Loucy (cell line): ENCODE data around the gene SAMD4B.

ENCODE experiments used
- H2AFZ ChIP-seq: fragments of 200-600 bp; sonication (generic); 2 replicates; pipeline ENCODE4 v1.6.0; 2016; ENCODE audit warnings: antibody characterized with exemption, mild to moderate bottlenecking, low read length, moderate library complexity
- H3F3A ChIP-seq: fragments of 200-600 bp; 2 replicates; pipeline ENCODE4 v1.6.0; 2016; ENCODE audit warnings: antibody characterized with exemption, low read depth, mild to moderate bottlenecking
- H3K27me3 ChIP-seq: fragments of 200-600 bp; sonication (generic); 2 replicates; pipeline ENCODE4 v1.6.1; 2014; ENCODE audit warnings: low read length, mild to moderate bottlenecking; ENCODE audit not compliant: insufficient read depth, poor library complexity, severe bottlenecking
- H3K36me3 ChIP-seq: fragments of 200-600 bp; sonication (generic); 2 replicates; pipeline ENCODE4 v1.6.1; 2016; ENCODE audit warnings: low read length; ENCODE audit not compliant: insufficient read depth
- H3K4me1 ChIP-seq: fragments of 200-600 bp; sonication (generic); 2 replicates; pipeline ENCODE4 v1.5.1; 2014; ENCODE audit warnings: low read length, mild to moderate bottlenecking; ENCODE audit not compliant: insufficient read depth, poor library complexity, severe bottlenecking
- H3K4me2 ChIP-seq: fragments of 200-600 bp; sonication (generic); 2 replicates; pipeline ENCODE4 v1.6.0; 2014; ENCODE audit warnings: antibody characterized with exemption, low read length, low read depth, mild to moderate bottlenecking; ENCODE audit not compliant: poor library complexity, severe bottlenecking
- H3K4me3 ChIP-seq: fragments of 200-600 bp; sonication (generic); 2 replicates; pipeline ENCODE4 v1.5.1; 2014; ENCODE audit warnings: low read length, mild to moderate bottlenecking, mixed read lengths; ENCODE audit not compliant: poor library complexity, severe bottlenecking
- H3K79me2 ChIP-seq: fragments of 200-600 bp; sonication (generic); 2 replicates; pipeline ENCODE4 v1.6.1; 2014; ENCODE audit warnings: low read length; ENCODE audit not compliant: insufficient read depth
- H3K9ac ChIP-seq: fragments of 200-600 bp; sonication (generic); 2 replicates; pipeline ENCODE4 v1.6.0; 2014; ENCODE audit warnings: mild to moderate bottlenecking, low read depth, low read length, moderate library complexity; ENCODE audit not compliant: poor library complexity, severe bottlenecking
- H3K9me2 ChIP-seq: fragments of 200-600 bp; sonication (generic); replicated peaks from 2 replicates; pipeline ENCODE4 v1.6.1; 2016; ENCODE audit warnings: low read depth, low read length, mixed read lengths
- H3K9me3 ChIP-seq: fragments of 200-600 bp; sonication (generic); 2 replicates; pipeline ENCODE4 v1.6.1; 2014; ENCODE audit warnings: mild to moderate bottlenecking, antibody characterized with exemption, low read length, low read depth; ENCODE audit not compliant: insufficient read depth
- H4K20me1 ChIP-seq: fragments of 200-600 bp; sonication (generic); 2 replicates; pipeline ENCODE4 v1.6.0; 2014; ENCODE audit warnings: antibody characterized with exemption, low read length, mild to moderate bottlenecking; ENCODE audit not compliant: insufficient read depth, poor library complexity, severe bottlenecking
- CTCF ChIP-seq: fragments of 200-600 bp; sonication (generic); conservative IDR thresholded peaks from 2 replicates; pipeline ENCODE4 v1.5.1; 2014; ENCODE audit warnings: mild to moderate bottlenecking, antibody characterized with exemption, low read length
- EZH2phosphoT487 ChIP-seq: fragments of 200-600 bp; IDR thresholded peaks from 2 replicates; pipeline ENCODE4 v1.6.1; 2018; ENCODE audit warnings: antibody characterized with exemption, mild to moderate bottlenecking, moderate library complexity, borderline replicate concordance

SAMD4B gene

DNA sequence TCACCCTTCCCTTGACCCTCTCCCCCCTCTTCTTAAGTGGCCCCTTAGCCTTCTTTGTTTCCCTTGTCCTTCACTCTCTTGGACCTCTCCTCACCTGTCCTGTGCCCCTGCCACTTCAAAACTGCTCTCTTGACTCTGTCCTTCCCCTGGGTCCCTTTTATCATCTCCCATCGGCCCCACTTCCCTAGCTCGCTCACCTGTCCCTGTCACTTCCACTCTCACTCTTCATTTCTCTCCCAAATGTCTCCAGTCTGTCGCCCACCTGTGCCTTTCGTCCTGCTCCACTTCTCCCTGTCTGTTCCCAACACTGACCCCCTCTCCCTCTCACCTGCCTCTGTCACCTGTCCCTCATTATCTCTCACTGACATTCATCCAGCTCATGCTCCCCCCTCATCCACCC is 45.3 kb upstream of the SAMD4B start:
- Histone ChIP-seq H3F3A (no peaks in the 10 kb centered on the region), H3K79me2 (no peaks in the 10 kb centered on the region), H3K4me1 (peaks cover 12% of the 10 kb centered on the region), H2AFZ (no peak overlapping the region), H4K20me1 (no peaks in the 10 kb centered on the region), H3K27me3 (no peaks in the 10 kb centered on the region), H3K36me3 (no peaks in the 10 kb centered on the region), H3K4me3 (no peak overlapping the region), H3K9ac (no peak overlapping the region), H3K4me2 (no peak overlapping the region), H3K9me3 (no peaks in the 10 kb centered on the region), H3K9me2 (no peaks in the 10 kb centered on the region)
- TF ChIP-seq EZH2phosphoT487 = no peak
- TF ChIP-seq CTCF = no peak

DNA sequence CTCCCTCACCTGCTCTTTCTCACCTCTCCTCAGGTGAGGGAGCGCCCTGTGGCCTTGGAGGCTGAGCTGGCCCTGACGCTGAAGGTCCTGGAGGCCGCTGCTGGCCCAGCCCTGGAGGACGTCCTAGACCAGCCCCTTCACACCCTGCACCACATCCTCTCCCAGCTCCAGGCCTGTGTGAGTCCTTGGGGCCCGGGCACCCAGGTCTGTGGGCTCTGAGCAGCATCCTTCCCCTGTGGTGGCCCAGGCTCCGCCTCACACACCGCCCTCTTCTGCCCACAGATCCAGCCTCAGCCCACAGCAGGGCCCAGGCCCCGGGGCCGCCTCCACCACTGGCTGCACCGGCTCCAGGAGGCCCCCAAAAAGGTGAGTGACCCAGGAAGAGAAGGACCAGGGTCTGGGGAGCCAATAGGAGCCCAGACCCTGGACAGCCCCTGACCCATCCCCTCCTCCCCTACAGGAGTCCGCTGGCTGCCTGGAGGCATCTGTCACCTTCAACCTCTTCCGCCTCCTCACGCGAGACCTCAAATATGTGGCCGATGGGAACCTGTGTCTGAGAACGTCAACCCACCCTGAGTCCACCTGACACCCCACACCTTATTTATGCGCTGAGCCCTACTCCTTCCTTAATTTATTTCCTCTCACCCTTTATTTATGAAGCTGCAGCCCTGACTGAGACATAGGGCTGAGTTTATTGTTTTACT is 44.1 kb upstream of the SAMD4B start:
- Histone ChIP-seq H3K79me2 (no peaks in the 10 kb centered on the region), H3K27me3 (no peaks in the 10 kb centered on the region), H3K36me3 (no peaks in the 10 kb centered on the region), H3K4me1 (peaks cover 12% of the 10 kb centered on the region), H3K9me2 (no peaks in the 10 kb centered on the region), H3K9me3 (no peaks in the 10 kb centered on the region), H3K9ac (peak overlapping the region; percentile 57), H3K4me3 (peak overlapping the region; percentile 52), H3K4me2 (peak overlapping the region; percentile 69), H2AFZ (peak overlapping the region; percentile 44; the same call in 1 of the 2 replicates), H4K20me1 (no peaks in the 10 kb centered on the region), H3F3A (no peaks in the 10 kb centered on the region)
- TF ChIP-seq CTCF (no peak), EZH2phosphoT487 (no peak)

- Histone ChIP-seq H3K9me3 (no peaks in the 10 kb centered on the region), H3F3A (no peaks in the 10 kb centered on the region), H3K4me1 (peaks cover 12% of the 10 kb centered on the region), H3K9me2 (no peaks in the 10 kb centered on the region), H4K20me1 (no peaks in the 10 kb centered on the region), H3K79me2 (no peaks in the 10 kb centered on the region), H3K9ac (no peak overlapping the region), H3K27me3 (no peaks in the 10 kb centered on the region), H3K4me2 (no peak overlapping the region), H3K36me3 (no peaks in the 10 kb centered on the region), H2AFZ (no peak overlapping the region), H3K4me3 (no peak overlapping the region)
- TF ChIP-seq EZH2phosphoT487 = no peak
- TF ChIP-seq CTCF = no peak
Observed at GRCh38 chr19:39299404-39299803, 42.8 kb upstream of the SAMD4B start.
